ENCODE data around the gene BRD9.

The BRD9 gene

DNA sequence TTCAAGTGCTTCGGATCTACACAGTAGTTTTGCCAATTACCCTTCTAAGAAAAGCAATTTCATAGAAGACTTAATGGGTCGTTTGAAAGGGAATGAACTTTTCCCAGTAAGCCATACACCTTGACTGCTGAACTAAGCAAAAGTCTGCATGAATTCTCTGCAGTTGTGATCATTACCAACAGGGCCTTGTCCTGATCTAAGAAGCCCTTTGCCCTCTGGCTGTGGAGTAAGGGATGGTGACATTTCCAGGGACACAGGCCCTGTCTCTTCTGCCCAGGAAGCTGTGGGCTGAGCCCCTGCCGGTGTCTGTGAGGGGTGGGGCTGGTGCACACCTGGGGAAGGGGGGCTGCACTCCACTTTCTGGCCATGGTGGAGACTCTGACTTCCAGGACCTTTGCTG lies 72.4 kb downstream of the BRD9 start:
- no peaks in the 10 kb centered on the region for H3K27me3 ChIP-seq (ENCODE audit: control insufficient read depth, insufficient read depth, low read length)
- H3K9ac ChIP-seq (ENCODE audit: low read length), result no peak overlapping the region
- H3K9me3 ChIP-seq (ENCODE audit: control insufficient read depth, low read length), result no peaks in the 10 kb centered on the region
- no peak overlapping the region for H3K4me3 ChIP-seq (ENCODE audit: low read length)
- H3K4me1 ChIP-seq (ENCODE audit: control insufficient read depth, insufficient read depth, low read length), result no peaks in the 10 kb centered on the region
- H3K36me3 ChIP-seq (ENCODE audit: control insufficient read depth, insufficient read depth, low read length), result no peaks in the 10 kb centered on the region

DNA sequence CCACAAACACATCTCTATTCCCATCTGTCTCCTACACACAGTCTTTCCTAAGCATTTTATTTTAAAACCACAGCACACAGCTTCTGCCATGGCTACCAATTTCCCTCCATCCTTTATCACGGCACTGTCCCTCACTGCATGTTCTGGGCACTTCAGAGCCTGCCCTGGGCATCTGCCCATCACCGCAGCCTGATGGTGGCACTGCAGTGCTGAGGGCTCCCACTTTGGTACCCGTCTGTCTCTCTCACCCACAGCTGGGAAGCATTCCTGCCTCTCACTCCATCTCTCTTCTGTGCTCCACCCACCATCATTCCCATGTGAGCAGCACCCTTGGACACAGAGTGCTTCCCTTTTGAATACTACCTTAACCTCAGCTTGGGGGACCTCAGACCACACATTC lies 73.5 kb downstream of the BRD9 start:
- H3K36me3 ChIP-seq (ENCODE audit: control insufficient read depth, insufficient read depth, low read length), result no peaks in the 10 kb centered on the region
- H3K4me1 ChIP-seq (ENCODE audit: control insufficient read depth, insufficient read depth, low read length), result no peaks in the 10 kb centered on the region
- H3K9ac ChIP-seq (ENCODE audit: low read length), result no peak overlapping the region
- H3K4me3 ChIP-seq (ENCODE audit: low read length), result no peak overlapping the region
- H3K9me3 ChIP-seq (ENCODE audit: control insufficient read depth, low read length), result no peaks in the 10 kb centered on the region
- no peaks in the 10 kb centered on the region for H3K27me3 ChIP-seq (ENCODE audit: control insufficient read depth, insufficient read depth, low read length)

DNA sequence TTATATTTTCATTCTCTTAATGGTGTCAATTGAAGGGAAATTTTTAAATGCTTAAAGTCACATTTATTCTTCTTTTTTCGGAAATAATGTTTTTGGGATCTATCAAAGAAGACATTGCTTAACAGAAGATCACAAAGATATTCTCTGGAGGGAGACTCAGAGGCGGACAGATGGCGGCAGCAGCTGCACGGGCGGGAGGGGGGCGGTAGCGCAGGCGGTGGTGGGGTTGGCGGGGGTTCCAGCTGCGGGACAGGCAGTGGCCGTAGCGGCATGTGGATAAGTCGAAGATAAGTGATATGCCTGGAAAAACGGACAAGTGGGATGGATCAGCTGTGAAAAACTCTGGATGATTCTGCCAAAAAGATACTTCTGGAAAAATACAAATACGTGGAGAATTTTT lies 76.4 kb downstream of the BRD9 start:
- H3K4me1 ChIP-seq (ENCODE audit: control insufficient read depth, insufficient read depth, low read length), result no peaks in the 10 kb centered on the region
- H3K4me3 ChIP-seq (ENCODE audit: low read length), result no peak overlapping the region
- no peak overlapping the region for H3K9ac ChIP-seq (ENCODE audit: low read length)
- H3K9me3 ChIP-seq (ENCODE audit: control insufficient read depth, low read length), result no peaks in the 10 kb centered on the region
- H3K27me3 ChIP-seq (ENCODE audit: control insufficient read depth, insufficient read depth, low read length), result no peaks in the 10 kb centered on the region
- no peaks in the 10 kb centered on the region for H3K36me3 ChIP-seq (ENCODE audit: control insufficient read depth, insufficient read depth, low read length)

DNA sequence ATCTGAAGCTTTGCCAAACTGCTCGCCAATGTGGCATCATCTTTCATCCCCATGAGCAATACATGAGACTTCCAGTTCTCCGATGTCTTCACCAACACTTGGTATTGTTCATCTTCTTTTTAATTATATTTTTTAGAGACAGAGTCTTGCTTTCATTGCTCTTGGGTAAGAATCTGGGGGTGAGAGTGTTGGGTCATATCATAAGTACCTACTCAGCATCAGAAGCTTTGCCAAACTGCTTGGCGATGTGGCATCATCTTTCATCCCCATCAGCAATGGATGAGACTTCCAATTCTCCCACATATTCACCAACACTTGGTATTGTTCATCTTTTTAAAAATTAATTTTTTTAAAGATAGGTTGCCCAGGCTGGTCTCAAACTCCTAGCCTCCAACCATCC lies 77.2 kb downstream of the BRD9 start:
- H3K27me3 ChIP-seq (ENCODE audit: control insufficient read depth, insufficient read depth, low read length), result no peaks in the 10 kb centered on the region
- no peak overlapping the region for H3K4me3 ChIP-seq (ENCODE audit: low read length)
- H3K9ac ChIP-seq (ENCODE audit: low read length), result no peak overlapping the region
- H3K9me3 ChIP-seq (ENCODE audit: control insufficient read depth, low read length), result no peaks in the 10 kb centered on the region
- H3K36me3 ChIP-seq (ENCODE audit: control insufficient read depth, insufficient read depth, low read length), result no peaks in the 10 kb centered on the region
- H3K4me1 ChIP-seq (ENCODE audit: control insufficient read depth, insufficient read depth, low read length), result no peaks in the 10 kb centered on the region
